ENCODE measurements around the gene KDM4B. TPM values are rescaled to one million over a fixed set of nuclear protein-coding genes. Genes with fewer than 3 reads are reported as not detected.

The KDM4B gene
- total and polyA plus RNA-seq, 2 of the 8 experiments (the other 6 are each of a cell fraction or from before 2014, with no cell fraction given): 12.0 to 31.9 TPM

GRCh38 chr19:5014941-5015340 lies 46.0 kb downstream of the KDM4B start (continued):
- no peak for TF ChIP-seq CHD7 (IDR thresholded peaks at IDR 0.05; ENCODE audit: insufficient replicate concordance, low read length)
- no peak for TF ChIP-seq SAP30 (IDR thresholded peaks at IDR 0.05; ENCODE audit: insufficient read depth, insufficient replicate concordance, low read length)
- no peak for TF ChIP-seq NRF1 (IDR thresholded peaks at IDR 0.05; ENCODE audit: low read depth, low read length)
- no peak for TF ChIP-seq KDM4A (IDR thresholded peaks at IDR 0.05; ENCODE audit: low read depth, low read length, severe bottlenecking)
- TF ChIP-seq CHD1 (IDR thresholded peaks at IDR 0.05; ENCODE audit: low read depth, low read length): no peak
- TF ChIP-seq KDM1A (IDR thresholded peaks at IDR 0.05; ENCODE audit: borderline replicate concordance, low read length): no peak
- no peak for TF ChIP-seq EGR1 (IDR thresholded peaks at IDR 0.05; ENCODE audit: borderline replicate concordance, low read depth, low read length)
- no peak for TF ChIP-seq RBBP5 (IDR thresholded peaks at IDR 0.05; ENCODE audit: borderline replicate concordance, low read depth, low read length)
- no peak for TF ChIP-seq RFX5 (IDR thresholded peaks at IDR 0.05; ENCODE audit: borderline replicate concordance, low read depth, low read length)
- no peak for TF ChIP-seq SIRT6 (IDR thresholded peaks at IDR 0.05; ENCODE audit: low read length)
